Stimulated activated CD4-positive, alpha-beta T cell treated with anti-CD3 and anti-CD28 coated beads, Interleukin-1b, Interleukin-23, amount 100 ng/mL, for 48 hours (primary cell): Measurements from ENCODE around the gene VSNL1.
A peak's percentile ranks its signal among the peaks of the same experiment; 100 is the strongest.

ENCODE experiments used
- DNase-seq: peaks from one replicate; pipeline ENCODE4 v3.0.0-alpha.2; 2020

Gene VSNL1

DNA sequence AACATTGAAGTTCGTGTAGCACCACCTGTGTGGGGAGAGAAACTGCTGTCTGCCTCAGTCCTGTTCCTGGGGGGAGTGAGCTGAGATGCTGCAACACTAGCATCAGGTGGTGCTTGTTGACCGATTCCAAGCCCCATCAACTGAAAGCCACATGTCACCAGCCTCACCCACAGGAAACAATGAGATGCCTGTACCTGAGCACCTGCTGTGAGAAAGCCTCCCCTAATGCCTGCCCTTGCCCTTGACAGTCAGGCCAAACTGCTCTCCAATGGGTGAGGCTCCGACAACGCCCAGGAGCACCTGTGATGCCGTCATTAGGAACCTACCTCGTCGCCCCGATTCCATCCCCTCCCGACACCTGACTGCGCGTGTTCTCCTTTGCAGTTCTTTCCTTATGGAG, 108.5 kb downstream of the VSNL1 start:
- no peak for DNase-seq

DNA sequence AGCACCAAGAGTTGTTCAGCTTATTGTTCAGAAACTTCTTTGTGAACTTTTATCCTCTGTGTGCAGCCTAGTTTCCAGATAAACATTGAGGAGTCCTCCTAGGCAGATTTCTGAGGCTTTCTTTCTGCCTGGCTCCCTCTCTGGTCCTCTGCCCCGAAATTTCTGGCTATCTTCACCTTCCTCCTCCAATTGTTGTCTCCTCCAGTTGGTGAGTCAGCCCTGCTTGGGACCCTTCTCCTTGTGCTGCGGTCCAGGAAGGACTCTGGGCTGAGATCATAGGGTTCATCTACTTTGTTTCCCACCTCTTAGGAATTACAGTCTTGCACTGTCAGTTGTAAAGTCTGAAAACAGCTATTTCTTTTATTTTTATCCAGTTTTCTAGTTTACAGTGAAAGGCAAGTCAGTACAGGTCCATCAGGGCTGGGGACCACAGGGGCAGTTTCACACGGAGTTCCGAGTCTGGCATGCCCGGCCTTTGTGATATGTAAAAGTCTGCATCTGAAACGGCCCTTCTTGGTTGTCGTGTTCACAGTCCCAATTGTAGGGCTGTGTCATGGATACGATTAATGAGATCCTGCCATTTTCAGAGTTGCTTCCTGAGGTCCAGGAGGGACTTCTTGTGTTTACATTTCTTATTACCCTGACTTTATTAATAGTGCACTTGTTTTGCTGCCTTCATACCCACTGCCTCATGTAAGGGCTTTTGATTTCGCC, 112.3 kb downstream of the VSNL1 start:
- DNase-seq = no peak

DNA sequence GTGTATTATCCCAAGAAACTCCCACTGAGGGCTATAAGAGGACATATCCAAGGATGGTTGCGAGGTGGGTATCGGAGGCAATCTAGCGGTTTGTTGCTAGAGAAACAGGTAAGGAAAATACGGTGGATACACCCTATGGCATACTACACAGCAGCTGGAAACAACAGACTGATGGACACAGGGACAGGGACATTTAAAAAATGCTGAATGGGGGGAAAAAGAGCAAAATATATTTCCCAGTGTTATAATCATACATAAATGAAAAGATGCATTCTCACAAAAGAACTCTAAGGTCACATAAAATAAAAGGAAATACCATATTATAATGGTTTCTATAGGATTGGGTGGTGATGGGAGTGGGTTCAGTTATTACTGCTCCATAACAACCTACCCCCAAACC, 117.3 kb downstream of the VSNL1 start:
- no peak for DNase-seq

DNA sequence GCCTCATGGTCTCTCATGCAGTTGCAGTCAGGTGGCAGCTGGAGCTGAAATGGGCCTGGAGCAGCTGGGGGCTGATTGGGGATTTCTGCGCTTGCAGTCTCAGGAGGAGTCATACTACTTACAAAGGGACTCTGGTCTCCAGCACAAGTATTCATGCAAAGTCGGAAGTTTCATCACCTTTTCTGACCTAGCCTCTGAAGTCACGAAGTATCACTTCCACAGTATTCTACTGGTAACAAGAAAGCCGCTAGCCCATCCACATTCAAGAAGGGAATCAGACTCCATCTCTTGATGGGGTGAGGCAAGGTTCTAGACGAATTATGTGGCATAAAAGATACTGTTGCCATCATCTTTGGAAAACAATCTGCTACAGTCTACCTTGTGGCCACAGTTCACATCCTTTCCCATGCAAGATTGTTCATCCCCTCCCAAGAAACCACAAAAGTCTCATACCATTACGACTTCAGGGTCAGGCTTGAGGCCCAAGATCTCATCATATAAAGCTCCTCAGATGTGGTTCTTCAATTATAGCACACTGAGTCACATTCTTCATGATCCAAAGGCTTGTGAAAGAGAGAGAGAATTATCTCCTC, 117.9 kb downstream of the VSNL1 start:
- peak; percentile 29 for DNase-seq

DNA sequence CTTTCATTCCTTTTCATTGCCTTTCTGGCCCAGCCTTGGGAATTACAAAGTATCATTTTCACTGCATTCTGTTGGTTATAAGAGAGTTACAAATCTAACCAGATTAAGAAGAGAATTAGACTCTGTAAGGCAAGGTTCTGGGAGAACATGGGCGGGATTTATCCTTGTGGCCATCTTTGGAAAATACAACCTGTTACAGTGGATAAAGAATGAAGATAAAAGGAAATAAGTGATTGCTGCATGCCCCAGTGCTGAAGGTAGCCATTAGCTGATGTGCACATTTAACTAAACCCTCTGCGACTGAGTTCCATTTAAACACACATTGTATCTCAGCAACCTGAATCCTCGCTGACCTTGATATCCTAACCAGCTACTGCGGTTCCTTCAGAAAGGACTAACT, 119.7 kb downstream of the VSNL1 start:
- DNase-seq = no peak

DNA sequence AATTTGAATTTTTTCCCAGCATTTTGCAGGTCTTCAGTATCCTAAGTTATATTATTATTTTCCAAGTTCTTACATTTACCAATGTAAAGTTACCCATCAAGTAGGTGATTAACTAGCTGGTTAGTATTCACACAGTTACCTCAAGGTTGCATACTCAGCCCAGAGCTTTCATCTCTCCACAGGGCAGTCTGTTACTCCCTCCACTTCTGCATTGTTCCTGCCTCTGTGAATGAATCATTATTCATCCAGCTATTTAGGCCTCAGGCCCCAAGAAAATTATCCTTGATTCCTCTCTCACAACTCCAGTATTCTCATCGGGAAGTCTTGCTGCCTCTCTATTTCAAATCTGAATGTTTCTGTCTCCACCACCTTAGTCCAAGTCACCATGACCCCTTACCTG, 121.0 kb downstream of the VSNL1 start:
- no peak for DNase-seq

DNA sequence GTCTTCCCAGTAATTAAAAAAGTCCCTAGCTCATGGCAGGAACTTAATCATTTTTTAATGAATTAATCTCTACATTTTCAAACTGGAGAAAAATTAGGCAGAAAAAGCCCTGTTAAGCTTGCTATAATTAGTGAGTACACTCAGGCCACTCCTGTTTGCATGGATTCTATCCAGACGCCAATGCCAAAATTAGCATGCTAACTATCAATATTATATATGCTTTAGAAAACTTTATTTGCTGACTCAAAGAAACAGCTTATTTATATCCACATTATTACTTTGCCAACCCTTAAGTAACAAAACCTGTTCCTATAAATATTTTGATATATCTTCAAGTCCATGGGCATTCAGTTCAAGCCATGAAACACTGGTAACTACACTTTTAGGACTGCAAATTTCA, 122.2 kb downstream of the VSNL1 start:
- no peak for DNase-seq

DNA sequence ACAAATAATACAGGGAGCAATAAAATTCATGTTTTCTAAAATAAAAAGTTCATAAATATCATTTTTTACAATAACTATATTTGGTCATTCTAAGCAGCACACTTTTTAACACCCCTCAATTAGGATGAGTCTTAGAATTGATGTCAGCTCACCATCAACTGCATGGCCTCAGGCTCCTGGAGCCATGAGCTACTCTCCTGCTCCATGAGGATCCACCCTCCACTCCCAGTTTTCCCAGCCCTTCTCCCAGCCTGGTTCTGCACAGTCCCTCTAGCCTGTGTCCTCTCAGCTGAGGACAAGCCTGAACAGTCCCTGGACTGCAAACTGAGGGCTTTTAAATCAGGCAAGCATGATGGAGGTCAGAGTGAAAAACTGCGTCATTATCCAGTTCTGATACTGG, 124.0 kb downstream of the VSNL1 start:
- DNase-seq = no peak

DNA sequence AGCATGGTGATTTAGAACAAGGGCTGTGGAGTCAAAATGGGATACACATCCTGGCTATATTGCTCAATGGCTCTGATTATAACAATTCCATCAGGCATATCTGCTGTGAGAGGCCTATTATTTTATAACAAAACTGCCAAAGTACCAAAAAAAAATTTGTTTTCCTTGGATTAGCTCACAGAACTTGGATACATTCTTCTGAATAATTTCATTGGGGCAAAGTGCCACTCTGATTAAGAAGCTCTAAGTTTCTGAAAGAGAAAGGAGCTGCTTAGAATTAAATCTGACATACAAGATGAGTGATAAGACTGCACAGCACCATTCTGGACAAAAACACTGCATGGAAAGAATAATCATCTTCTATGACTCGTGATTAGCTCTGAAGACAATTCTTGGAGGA, 127.4 kb downstream of the VSNL1 start:
- DNase-seq = no peak

DNA sequence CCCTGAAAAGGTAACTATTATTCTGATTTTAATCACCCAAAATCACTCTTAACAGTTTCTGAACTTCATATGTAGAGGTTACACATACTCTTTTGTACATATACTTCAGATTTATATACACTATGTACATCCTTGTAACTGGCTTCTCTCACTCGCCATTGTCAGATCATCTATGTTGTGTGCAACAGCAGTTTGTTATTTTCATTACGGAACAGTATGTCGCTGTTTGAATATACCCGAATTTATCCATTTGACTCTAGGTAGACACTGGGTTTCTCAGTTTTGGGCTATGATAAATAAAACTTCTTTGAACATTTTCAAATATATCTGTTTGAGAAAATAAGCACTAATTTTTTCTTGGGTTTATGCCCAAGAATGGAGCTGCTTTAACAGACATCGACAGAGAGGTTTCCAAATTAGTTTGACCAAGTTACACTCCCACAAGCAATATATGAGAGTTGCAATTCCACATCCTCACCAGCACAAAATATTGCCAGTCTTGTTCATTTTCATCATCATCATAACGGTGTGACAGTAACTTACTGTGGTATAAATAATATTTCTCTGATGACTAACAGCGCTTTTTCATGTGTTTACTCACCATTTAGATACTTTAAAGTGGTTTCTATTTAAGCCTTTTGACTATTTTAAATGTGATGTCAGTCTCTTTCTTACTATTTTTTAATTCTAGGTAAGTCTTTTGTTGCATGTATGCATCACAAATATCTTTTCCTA, 132.3 kb downstream of the VSNL1 start:
- no peak for DNase-seq

DNA sequence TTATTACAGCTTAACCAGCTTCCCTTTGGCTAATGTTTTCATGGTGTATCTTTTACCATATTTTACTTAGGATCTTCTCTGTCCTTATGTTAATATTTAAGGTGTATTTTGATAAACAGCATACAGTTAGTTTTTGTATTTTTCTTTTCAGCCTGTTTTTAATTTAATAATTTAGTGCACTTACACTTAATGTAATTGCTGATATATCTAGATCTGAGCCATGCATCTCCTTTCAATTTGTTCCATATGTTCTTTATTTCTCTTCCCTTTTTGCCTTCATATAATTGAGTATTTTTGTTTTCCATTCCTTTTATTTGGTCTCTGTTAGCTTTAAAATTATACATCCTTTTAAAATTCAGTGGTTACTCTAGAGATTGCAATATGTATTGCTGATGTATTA, 134.3 kb downstream of the VSNL1 start:
- DNase-seq = no peak

DNA sequence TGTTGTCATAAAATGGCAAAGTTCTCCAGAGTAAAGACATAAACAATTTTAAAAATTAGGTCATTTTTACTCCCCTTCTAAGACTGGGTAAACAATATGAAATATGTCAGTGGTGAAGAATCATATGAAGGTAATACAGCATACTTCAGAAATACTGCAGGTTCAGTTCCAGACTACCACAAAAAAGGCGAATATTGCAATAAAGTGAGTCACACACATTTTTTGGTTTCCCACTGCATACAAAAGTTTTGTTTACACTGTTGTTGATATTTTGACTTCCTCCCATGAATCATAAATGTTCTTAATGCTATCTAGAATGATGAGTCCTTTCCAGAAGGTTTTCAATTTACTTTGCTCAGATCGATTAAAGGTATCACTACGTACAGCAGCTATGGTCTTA, 139.6 kb downstream of the VSNL1 start:
- no peak for DNase-seq

DNA sequence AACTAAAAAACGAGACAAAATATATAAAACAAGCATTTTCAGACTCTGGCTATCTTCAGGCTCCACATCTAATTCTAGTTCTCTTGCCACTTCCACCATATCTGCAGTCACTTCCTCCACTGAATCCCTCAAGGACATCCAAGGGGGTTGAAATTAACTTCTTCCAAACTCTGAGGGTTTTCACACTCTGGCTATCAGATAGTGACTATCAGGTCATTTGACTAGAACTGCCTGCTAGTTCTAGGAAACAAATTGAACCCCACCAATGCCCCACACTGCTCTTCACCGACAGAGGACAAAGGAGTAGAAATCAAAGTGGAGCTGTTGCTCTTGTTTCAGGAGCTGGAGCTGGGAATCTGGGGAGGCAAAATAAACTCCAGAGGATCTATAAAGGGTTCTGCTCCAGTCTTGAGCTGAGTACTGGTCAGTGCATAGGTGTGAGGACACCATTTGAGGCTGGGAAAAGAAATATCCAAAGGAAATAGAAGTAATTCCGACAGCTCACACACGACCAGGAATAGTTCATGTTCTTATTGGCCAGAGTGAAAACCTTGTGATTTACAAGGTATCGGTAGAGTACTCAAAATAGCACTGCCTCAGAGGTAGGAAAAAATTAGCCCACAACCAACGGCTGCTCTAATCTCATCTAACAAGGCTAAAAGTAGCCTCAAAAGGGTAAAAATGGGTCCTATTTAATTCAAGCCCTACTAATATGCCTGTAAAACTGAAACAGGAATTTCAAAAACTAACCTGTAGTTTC, 141.8 kb downstream of the VSNL1 start:
- DNase-seq = no peak

DNA sequence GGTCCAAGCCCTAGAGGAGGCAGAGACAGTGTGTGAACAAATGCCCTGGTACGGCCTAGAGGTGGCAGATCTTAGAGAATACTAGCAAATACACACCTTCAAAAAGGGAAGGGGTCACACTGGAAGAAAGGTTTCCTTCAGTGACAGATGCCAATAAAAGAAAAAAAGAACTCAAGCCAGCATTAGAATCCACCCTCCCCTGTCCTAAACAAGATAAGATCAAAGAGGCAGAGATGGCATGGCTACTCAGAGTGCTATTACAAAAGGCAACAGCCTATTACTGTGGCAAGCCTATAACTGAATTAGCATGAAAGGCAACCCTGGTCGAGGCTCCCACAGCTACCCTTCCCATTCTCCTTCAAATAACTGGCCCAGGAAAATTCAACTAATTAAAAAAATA, 143.5 kb downstream of the VSNL1 start:
- DNase-seq = no peak

DNA sequence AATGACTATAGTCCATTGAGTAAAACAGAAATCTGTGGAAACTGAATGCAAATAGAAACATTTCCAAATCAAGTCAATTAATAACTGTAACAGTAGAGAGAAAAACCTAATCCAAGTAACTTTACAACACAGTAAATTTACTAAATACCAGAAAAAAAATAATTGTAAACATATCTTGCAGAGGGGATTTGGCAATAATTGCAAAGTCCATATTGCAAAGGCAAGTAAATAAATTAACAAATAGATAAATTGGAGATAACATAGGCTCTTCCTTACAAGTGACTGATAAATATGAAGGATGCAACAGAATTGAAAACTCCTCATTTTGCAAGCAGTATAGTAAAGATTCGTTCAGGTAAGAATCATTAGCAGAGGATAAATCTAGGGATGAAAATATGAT, 148.1 kb downstream of the VSNL1 start:
- DNase-seq = no peak

DNA sequence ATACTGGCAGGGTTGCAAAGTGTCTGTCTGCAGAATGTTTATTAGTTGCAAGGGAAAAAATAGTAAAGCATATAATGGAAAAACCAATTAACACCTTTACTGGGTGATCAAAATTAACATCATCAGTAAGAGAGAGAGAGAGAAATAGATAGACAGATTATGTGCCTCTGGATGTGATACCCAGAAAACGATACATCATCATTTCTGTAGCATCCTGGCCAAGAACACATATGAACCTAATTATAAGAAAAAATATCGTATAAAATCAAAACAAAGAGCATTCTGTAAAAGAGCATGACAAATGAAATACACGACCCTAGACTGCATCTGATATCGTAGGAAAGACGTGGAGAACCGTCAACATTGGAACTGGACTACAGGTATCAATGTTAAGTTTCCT, 148.5 kb downstream of the VSNL1 start:
- no peak for DNase-seq

DNA sequence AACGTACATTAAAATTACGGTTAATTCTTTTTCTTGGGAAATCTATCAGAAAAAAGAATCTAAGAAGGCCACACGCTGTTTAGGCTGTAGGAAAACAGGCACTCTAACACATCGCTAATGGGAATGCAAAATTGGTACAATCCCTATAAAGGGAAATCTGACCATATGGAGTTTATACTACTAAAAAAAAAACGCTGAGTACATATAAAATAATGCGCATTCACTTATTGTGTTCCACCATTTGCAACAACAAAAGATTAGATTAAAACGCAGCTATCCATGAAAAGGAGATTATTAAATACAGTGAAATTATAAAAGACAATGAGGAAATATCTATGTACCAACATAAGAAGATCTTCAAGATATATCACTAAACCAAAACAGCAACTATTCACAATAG, 150.3 kb downstream of the VSNL1 start:
- no peak for DNase-seq
